ENCODE results near the gene ARHGDIG.

GRCh38 chr16:259226-259625, 21.2 kb upstream of the ARHGDIG start:
- TF ChIP-seq CTCF (IDR thresholded peaks at IDR 0.05), result no peak
- no peak for TF ChIP-seq POLR2A (IDR thresholded peaks at IDR 0.05)
- TF ChIP-seq POLR2AphosphoS5 (IDR thresholded peaks at IDR 0.05), result no peak
